ENCODE measurements around the gene COL2A1. TPM values are rescaled to one million over a fixed set of nuclear protein-coding genes. Genes with fewer than 3 reads are reported as not detected.

Gene COL2A1
- total RNA-seq, 1 donor from 2014 or later, result not detected

DNA sequence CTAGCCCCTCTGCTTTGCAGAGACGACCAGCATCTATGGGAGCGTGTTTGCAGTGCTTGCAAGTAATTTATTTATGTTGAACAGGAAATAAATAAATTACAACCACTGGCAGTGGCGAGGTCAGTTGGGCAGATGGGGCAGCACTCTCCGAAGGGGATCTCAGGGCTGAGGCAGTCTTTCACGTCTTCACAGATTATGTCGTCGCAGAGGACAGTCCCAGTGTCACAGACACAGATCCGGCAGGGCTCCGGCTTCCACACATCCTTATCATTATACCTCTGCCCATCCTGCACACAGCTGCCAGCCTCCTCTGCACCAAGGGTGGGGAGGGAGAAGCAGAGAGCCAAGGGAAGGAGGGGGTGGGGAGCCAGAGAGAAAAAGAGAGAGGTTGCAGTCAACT, 4.5 kb downstream of the COL2A1 start:
- Histone ChIP-seq H3K27me3 (peaks cover 63% of the 10 kb centered on the region), H3K4me1 (peaks cover 44% of the 10 kb centered on the region), H3K27ac (no peak overlapping the region), H3K36me3 (no peaks in the 10 kb centered on the region), H3K9me3 (no peaks in the 10 kb centered on the region), H3K4me3 (no peak overlapping the region)
- no peak for TF ChIP-seq CTCF (IDR thresholded peaks at IDR 0.05)
- no peak for DNase-seq
- intact Hi-C loops (cut with DNase I), result no loop called here
- ATAC-seq, result no peak

DNA sequence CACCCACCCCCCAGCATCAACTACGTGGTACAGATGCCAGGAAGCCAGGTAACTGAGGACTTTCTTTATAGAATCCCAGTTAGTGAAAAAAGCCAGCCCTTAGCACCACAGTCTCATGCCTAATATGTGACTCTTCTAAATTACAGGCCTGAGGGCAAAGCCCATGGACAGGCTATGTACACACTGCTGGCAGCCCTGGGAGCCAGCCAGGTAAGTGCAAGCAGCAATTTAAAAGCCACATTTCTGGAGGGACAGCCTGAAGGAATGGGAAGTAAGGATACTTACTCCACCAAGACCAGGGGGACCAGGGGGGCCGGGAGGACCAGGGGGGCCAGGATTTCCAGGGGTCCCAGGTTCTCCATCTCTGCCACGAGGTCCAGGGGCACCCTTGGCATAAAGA, 7.0 kb downstream of the COL2A1 start:
- no peak overlapping the region for H3K4me3 ChIP-seq
- intact Hi-C loops (cut with DNase I), result no loop called here
- DNase-seq, result no peak
- no peak overlapping the region for H3K27ac ChIP-seq
- no peak for ATAC-seq
- no peaks in the 10 kb centered on the region for H3K9me3 ChIP-seq
- peaks cover 38% of the 10 kb centered on the region for H3K27me3 ChIP-seq
- H3K36me3 ChIP-seq, result no peaks in the 10 kb centered on the region
- peaks cover 21% of the 10 kb centered on the region for H3K4me1 ChIP-seq
- TF ChIP-seq CTCF (IDR thresholded peaks at IDR 0.05), result no peak

GRCh38 chr12:47995981-47996401, 8.3 kb downstream of the COL2A1 start:
- DNase-seq (no peak), ATAC-seq (no peak)
- H3K9me3 ChIP-seq, result no peaks in the 10 kb centered on the region
- H3K27ac ChIP-seq, result no peak overlapping the region
- intact Hi-C loops (cut with DNase I), result no loop called here
- TF ChIP-seq CTCF (IDR thresholded peaks at IDR 0.05), result no peak
- H3K4me3 ChIP-seq, result no peak overlapping the region
- peaks cover 8% of the 10 kb centered on the region for H3K4me1 ChIP-seq
- peaks cover 26% of the 10 kb centered on the region for H3K27me3 ChIP-seq
- no peaks in the 10 kb centered on the region for H3K36me3 ChIP-seq

GRCh38 chr12:47993491-47993890, 10.8 kb downstream of the COL2A1 start:
- H3K9me3 ChIP-seq, result no peaks in the 10 kb centered on the region
- peaks cover 2% of the 10 kb centered on the region for H3K27me3 ChIP-seq
- H3K27ac ChIP-seq, result no peak overlapping the region
- no peaks in the 10 kb centered on the region for H3K36me3 ChIP-seq
- intact Hi-C loops (cut with DNase I), result no loop called here
- ATAC-seq (no peak), DNase-seq (no peak)
- no peak for TF ChIP-seq CTCF (IDR thresholded peaks at IDR 0.05)
- H3K4me1 ChIP-seq, result peaks cover 5% of the 10 kb centered on the region
- no peak overlapping the region for H3K4me3 ChIP-seq

DNA sequence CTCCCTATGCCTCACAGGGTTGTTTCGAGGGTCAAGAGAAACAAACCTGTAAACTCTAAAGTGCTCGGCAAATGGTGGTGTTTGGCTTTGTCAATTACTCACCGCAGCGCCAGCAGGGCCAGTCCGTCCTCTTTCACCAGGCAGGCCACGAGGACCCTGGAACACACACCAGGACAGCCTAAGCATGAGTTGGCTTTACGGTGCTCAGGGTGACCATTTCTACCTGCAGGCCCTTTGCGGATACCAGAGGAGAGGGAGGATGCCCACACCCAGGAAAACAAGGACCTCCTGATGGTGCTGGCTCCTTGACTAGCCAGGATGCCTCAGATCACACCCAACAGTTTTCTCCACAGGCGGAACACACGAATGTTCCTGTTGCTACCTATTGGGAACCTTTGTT, 11.5 kb downstream of the COL2A1 start:
- Histone ChIP-seq H3K4me3 (no peak overlapping the region), H3K36me3 (no peaks in the 10 kb centered on the region), H3K27me3 (no peaks in the 10 kb centered on the region), H3K27ac (no peak overlapping the region), H3K9me3 (no peaks in the 10 kb centered on the region), H3K4me1 (peaks cover 5% of the 10 kb centered on the region)
- intact Hi-C loops (cut with DNase I), result no loop called here
- no peak for TF ChIP-seq CTCF (IDR thresholded peaks at IDR 0.05)
- no peak for ATAC-seq
- no peak for DNase-seq
